Amniotic epithelial cell (primary cell): Measurements from ENCODE around the gene HCFC1.
A peak's percentile ranks its signal among the peaks of the same experiment; 100 is the strongest.
"Not testable (repeated sequence)": the region's sequence is repeated elsewhere in the genome, so short reads cannot be mapped to it uniquely, and the experiment has no call there.

Source experiments
- DNase-seq: peaks from one replicate; pipeline ENCODE4 v3.0.0-alpha.2; 2010; ENCODE audit warnings: low read depth

Gene HCFC1

GRCh38 chrX:154008521-154008920 lies 36.9 kb upstream of the HCFC1 start:
- DNase-seq = no peak

- DNase-seq = no peak
Measured at GRCh38 chrX:154006947-154007346, 35.3 kb upstream of the HCFC1 start.

GRCh38 chrX:154004315-154004714 lies 32.7 kb upstream of the HCFC1 start:
- DNase-seq = no peak

DNA sequence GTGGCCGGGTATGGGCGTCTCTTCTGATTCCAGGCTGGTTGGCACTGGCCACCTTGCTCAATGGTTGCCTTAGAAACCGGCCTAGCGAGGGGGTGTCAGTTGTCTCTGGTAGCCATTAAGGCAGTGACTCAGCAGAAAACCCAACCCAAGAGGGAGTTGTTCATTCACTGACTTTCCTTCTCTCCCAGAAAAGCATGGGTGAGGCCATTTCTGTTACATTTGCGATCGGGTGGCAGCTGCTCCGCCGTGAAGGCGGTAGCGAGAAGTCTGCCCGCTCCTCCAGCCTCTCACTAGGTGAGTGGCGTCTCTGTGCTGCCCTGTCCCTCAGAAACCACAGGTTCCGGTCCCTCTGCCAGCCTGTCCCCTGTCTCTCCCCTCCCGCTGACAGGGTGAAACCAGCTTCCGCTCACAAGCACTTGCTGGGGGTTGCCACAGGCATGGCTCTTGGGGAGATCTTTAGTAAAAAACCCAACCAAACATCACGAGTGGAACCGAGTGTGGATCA lies 30.6 kb upstream of the HCFC1 start:
- DNase-seq = peak; percentile 84

GRCh38 chrX:154000051-154000450 lies 28.4 kb upstream of the HCFC1 start:
- no peak for DNase-seq

DNA sequence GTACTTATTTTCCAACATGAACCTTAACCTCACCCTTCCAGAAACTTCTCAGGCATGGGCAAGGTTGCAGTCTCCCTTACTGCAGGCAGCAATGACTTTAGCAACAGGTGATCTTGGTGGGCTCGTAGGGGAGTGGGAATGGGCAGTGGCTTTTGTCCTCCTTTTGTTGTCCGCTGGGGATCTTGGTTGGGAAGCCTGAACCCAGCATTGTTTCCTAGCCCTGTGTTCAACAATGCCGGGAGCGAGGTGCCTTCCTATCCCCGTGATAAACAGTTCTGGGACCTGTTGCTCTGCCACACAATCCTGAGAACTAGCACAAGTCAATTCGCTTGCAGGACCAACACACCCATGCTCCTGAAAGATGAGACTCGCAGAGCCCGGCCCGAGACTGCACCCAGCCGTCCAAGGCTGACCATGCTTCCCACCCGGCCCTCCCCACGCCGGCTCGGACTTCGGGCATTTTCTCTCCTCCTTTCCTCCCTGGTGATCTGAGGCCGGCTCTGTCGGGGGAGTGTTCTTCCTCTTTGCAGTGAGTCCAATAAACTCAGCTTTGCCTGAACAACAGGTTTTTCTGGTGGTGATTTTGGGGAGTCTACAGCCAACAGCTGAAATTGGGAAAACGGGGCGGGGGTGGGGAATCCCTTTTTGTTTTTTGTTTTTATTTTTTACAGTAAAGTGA lies 27.9 kb upstream of the HCFC1 start:
- DNase-seq = no peak

DNA sequence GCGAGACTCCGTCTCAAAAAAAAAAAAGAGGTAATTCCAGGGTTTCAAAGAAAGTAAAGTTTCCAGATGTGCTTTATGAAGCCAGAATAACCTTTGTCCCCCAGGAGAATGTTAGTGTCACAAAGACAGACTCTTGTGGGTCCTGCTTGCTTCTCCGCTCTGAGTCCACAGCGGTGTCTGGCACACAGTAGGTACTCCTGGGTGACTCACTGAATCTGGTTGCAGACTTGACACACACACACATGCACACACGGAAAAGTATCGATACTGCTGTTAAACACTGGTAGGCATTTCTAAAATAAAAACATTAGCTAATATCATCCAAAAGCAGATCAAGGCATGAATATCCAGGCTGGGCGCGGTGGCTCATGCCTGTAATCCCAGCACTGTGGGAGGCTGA lies 23.9 kb upstream of the HCFC1 start:
- no peak for DNase-seq

DNA sequence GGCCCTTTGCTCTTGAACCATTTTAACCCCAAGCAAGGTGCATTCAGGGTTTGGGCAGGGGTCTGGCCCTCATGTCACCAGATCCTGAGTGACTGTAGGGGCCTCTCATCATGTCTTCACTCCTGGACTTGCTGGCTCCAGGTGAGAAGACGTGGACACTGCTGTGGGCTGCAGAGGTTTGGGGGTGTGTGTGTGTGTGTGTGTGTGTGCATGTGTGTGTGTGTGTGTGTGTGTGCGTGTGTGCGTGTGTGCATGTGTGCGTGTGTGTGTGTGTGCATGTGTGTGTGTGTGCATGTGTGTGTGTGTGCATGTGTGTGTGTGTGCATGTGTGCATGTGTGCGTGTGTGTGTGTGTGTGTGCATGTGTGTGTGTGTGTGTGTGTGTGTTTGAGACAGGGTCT lies 22.8 kb upstream of the HCFC1 start:
- not testable (repeated sequence) for DNase-seq

- DNase-seq = no peak
Measured at GRCh38 chrX:153993978-153994377, 22.4 kb upstream of the HCFC1 start.

- no peak for DNase-seq
Measured at GRCh38 chrX:153993079-153993478, 21.5 kb upstream of the HCFC1 start.

GRCh38 chrX:153992180-153992579 lies 20.6 kb upstream of the HCFC1 start:
- no peak for DNase-seq

GRCh38 chrX:153991013-153991580 lies 19.5 kb upstream of the HCFC1 start:
- DNase-seq = no peak

DNA sequence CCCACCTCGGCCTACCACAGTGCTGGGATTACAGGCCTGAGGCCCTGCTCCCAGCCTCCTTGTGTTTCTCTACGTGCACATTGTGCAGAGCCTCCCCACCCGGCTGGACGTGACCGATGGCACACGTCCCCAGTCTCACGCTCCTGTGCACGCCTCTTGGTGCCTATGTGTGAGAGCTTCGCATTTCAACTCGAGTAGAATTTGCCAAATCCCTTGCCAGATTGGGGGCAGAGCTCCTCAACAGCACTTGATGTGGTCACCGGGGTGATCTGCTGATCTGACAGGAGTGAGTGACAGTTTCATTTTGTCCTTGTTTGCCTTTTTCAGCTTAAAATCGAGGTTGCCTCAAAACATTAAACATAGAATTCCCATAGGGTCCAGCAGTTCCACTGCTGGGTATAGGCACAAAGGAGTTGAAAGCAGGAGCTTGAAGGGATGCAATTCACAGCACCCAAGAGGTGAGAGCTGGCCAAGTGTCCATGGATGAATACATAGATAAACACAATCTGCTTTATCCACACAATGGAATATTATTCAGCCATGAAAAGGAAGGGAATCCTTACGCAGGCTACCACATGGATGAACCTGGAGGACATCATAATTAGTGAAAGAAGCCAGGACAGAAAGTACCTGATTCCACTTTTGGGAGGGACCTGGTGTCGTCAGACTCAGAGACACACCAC lies 18.5 kb upstream of the HCFC1 start:
- DNase-seq = no peak

- DNase-seq = no peak
Measured at GRCh38 chrX:153988493-153988892, 16.9 kb upstream of the HCFC1 start.

GRCh38 chrX:153984351-153985178 lies 12.9 kb upstream of the HCFC1 start:
- DNase-seq = no peak

DNA sequence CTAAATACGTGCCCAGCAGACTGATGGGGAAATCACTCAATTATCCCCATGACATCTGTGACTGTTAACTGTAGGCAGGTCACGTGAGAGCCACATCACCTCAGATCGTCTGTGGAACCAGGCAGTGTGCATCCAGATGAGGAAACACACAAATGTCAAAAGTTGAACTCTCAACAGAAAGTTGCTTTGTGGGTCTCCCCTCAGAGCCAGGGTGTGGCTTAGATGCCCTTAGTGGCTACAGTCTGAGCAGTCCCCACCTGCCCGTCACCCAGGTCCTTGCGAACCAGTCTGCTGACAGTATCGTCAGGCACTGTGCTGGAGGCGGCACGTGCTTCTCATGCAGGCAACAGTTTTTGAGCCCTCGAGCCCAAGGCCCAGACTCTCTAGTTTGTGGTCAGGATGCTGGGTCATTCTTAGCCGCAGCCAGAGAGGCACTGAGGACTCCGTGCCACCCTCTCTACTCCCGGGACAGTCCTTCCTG lies 11.7 kb upstream of the HCFC1 start:
- DNase-seq = no peak

GRCh38 chrX:153981771-153982533 lies 10.3 kb upstream of the HCFC1 start:
- DNase-seq = peak; percentile 70

DNA sequence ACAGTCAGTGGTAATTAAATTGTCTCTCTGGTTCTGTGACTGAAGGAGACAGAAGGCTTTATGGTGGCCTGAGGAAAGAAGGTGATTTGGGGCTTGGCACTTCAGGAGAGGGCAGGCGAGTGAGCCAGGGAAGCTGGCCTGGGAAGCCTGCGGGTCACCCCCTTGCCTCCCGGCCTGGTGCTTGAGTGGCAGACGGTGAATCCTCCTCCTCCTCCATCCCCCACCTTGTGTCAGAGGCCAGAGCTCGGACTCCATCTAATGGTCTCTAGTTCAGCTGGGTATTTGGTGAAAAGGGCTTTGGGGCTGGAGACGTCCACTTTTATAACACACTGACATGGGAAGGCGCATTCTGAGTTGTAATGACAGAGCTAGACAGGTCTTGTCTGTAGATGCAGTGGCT lies 9.6 kb upstream of the HCFC1 start:
- DNase-seq = no peak

DNA sequence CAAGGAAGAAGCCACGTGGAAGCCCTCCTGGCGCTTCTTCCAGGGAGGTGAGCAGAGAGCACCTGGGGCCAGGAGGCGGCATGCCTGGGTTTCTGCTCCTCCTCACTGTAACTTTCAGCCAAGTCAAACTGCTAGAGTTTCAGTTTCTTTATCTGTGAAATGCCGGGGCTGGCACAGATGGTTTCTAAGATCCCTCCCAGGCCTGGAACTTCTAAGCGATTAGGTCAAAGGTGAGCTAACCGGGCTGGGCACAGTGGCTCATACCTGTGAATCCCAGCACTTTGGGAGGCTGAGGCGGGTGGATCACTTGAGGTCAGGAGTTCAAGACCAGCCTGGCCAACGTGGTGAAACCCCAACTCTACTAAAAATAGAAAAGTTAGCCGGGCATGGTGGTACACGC lies 8.8 kb upstream of the HCFC1 start:
- not testable (repeated sequence) for DNase-seq

DNA sequence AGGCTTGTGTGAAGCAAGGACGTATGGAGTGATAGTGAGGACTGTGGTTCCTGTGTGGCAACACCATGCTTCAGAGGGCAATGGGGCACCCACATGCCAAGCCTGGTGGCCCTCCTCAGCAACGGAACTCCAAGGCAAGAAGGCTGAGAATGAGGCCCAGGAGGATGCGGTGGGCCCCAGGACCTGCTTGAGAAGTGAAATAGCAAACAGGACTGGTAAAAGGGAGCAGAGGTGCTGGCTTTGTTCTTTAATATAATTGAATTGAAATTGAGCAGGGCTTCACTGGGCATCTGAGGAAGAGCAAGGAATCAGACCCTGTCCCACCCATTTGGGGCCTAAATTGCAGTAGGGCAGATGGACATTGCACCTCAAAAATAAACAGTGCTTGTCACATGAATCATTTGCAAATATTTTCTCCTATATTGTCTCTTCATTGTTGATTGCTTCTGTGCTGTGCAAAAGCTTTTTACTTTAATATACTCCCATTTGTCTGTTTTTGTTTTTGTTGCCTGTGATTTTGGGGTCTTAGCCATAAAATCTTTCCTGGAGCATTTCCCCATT lies 3.2 kb upstream of the HCFC1 start:
- DNase-seq = no peak
